ENCODE results near the gene FMO1. TPM values are rescaled to one million over a fixed set of nuclear protein-coding genes. Genes with fewer than 3 reads are reported as not detected.

Gene FMO1
- total RNA-seq, 1 donor: 0.18 TPM

- DNase-seq (ENCODE audit: low read depth): no peak
These were observed 47.5 kb downstream of the FMO1 start for GRCh38 chr1:171295821-171296220.

GRCh38 chr1:171296897-171297296, 48.6 kb downstream of the FMO1 start:
- no peak for TF ChIP-seq CTCF (IDR thresholded peaks at IDR 0.05; ENCODE audit: insufficient read depth, low read length)
- no peak overlapping the region for H3K4me3 ChIP-seq (ENCODE audit: low read depth, low read length)
- no peak for DNase-seq (ENCODE audit: low read depth)

More at GRCh38 chr1:171295821-171296220, 47.5 kb downstream of the FMO1 start:
- H3K4me3 ChIP-seq (ENCODE audit: low read depth, low read length): no peak overlapping the region
- TF ChIP-seq CTCF (IDR thresholded peaks at IDR 0.05; ENCODE audit: insufficient read depth, low read length): no peak

GRCh38 chr1:171298696-171299095, 50.4 kb downstream of the FMO1 start:
- H3K4me3 ChIP-seq (ENCODE audit: low read depth, low read length): no peak overlapping the region
- no peak for TF ChIP-seq CTCF (IDR thresholded peaks at IDR 0.05; ENCODE audit: insufficient read depth, low read length)
- DNase-seq (ENCODE audit: low read depth): no peak

- no peak overlapping the region for H3K4me3 ChIP-seq (ENCODE audit: low read depth, low read length)
- TF ChIP-seq CTCF (IDR thresholded peaks at IDR 0.05; ENCODE audit: insufficient read depth, low read length): no peak
These were observed 51.0 kb downstream of the FMO1 start for GRCh38 chr1:171299342-171299741.

GRCh38 chr1:171300401-171300800, 52.1 kb downstream of the FMO1 start:
- no peak for DNase-seq (ENCODE audit: low read depth)
- H3K4me3 ChIP-seq (ENCODE audit: low read depth, low read length): no peak overlapping the region
- no peak for TF ChIP-seq CTCF (IDR thresholded peaks at IDR 0.05; ENCODE audit: insufficient read depth, low read length)

More at GRCh38 chr1:171299342-171299741, 51.0 kb downstream of the FMO1 start:
- no peak for DNase-seq (ENCODE audit: low read depth)

GRCh38 chr1:171310661-171311087, 62.4 kb downstream of the FMO1 start:
- no peak for TF ChIP-seq CTCF (IDR thresholded peaks at IDR 0.05; ENCODE audit: insufficient read depth, low read length)
- DNase-seq (ENCODE audit: low read depth): no peak
- H3K4me3 ChIP-seq (ENCODE audit: low read depth, low read length): no peak overlapping the region
